CD4-positive, CD25-positive, alpha-beta regulatory T cell (primary cell): ENCODE measurements around the gene TLR8. TPM values are rescaled to one million over a fixed set of nuclear protein-coding genes. Genes with fewer than 3 reads are reported as not detected.
A peak's percentile ranks its signal among the peaks of the same experiment; 100 is the strongest.

ENCODE experiments used
- ATAC-seq, 2 donors: fragments of 150-1000 bp; cut with Tn5 transposase; one replicate each; pipeline ENCODE4 v1.10.0; 2021; ENCODE audit warnings: low read depth in 2 of 2, moderate number of reproducible peaks in 2 of 2, moderate library complexity in 1 of 2
- DNase-seq, 3 donors: peaks; one replicate each; pipeline versions ENCODE4 v3.0.0 to v3.0.0-alpha.2; 2012 to 2022; ENCODE audit warnings: mixed read lengths in 1 of 3
- H3K27ac ChIP-seq: one replicate; pipeline ENCODE4 v1.7.0; 2013; ENCODE audit warnings: mild to moderate bottlenecking, low read length; ENCODE audit not compliant: insufficient read depth, poor library complexity, severe bottlenecking
- H3K27me3 ChIP-seq: one replicate; pipeline ENCODE4 v1.7.0; 2013; ENCODE audit warnings: low read length; ENCODE audit not compliant: control insufficient read depth, insufficient read depth
- H3K36me3 ChIP-seq: one replicate; pipeline ENCODE4 v1.7.0; 2013; ENCODE audit warnings: mild to moderate bottlenecking, low read length, moderate library complexity; ENCODE audit not compliant: control insufficient read depth, insufficient read depth
- H3K4me1 ChIP-seq: 2 replicates; pipeline ENCODE4 v1.7.0; 2013; ENCODE audit warnings: mild to moderate bottlenecking, low read length; ENCODE audit not compliant: insufficient read depth, control insufficient read depth, poor library complexity, severe bottlenecking
- H3K4me3 ChIP-seq: one replicate; pipeline ENCODE4 v1.7.0; 2013; ENCODE audit warnings: low read depth, mild to moderate bottlenecking, low read length, moderate library complexity
- H3K9me3 ChIP-seq, 2 experiments: 1 replicate in 1 of 2; 2 replicates in 1 of 2; pipeline ENCODE4 v1.7.0; 2013; ENCODE audit warnings: low read length in 2 of 2, mild to moderate bottlenecking in 1 of 2, moderate library complexity in 1 of 2; ENCODE audit not compliant: control insufficient read depth in 2 of 2
- H3K27ac Mint-ChIP-seq, 3 donors: one replicate each; pipeline ENCODE4 v1.8.0; 2020 to 2022; ENCODE audit warnings: mild to moderate bottlenecking in 3 of 3, mixed read lengths in 3 of 3, moderate library complexity in 2 of 3
- H3K27me3 Mint-ChIP-seq: one replicate; pipeline ENCODE4 v1.8.0; 2022; ENCODE audit warnings: mild to moderate bottlenecking, mixed read lengths
- H3K36me3 Mint-ChIP-seq: one replicate; pipeline ENCODE4 v1.8.0; 2020; ENCODE audit warnings: mixed read lengths
- H3K4me1 Mint-ChIP-seq, 4 donors: one replicate each; pipeline ENCODE4 v1.8.0; 2020 to 2022; ENCODE audit warnings: mixed read lengths in 4 of 4, mild to moderate bottlenecking in 1 of 4
- H3K4me3 Mint-ChIP-seq, 4 donors: one replicate each; pipeline ENCODE4 v1.8.0; 2020 to 2022; ENCODE audit warnings: mild to moderate bottlenecking in 4 of 4, mixed read lengths in 4 of 4, moderate library complexity in 3 of 4
- H3K9me3 Mint-ChIP-seq, 7 donors: one replicate each; pipeline ENCODE4 v1.8.0; 2020 to 2022; ENCODE audit warnings: mixed read lengths in 7 of 7, mild to moderate bottlenecking in 3 of 7, moderate library complexity in 2 of 7
- polyA plus RNA-seq, 4 donors: library from polyadenylated mRNA; unstranded; fragments of 300-500 nt; fragmentation: Illumina TruSeq; gene quantifications; one replicate each; pipeline ENCODE4 v1.2.3, GENCODE V29; 2021
- total RNA-seq: library from RNA; stranded (reverse); gene quantifications from one replicate; pipeline ENCODE4 v1.2.3, GENCODE V29; 2022

TLR8 gene
- total and polyA plus RNA-seq, 5 donors from 2014 or later, result not detected

GRCh38 chrX:12890467-12890866 lies 16.0 kb upstream of the TLR8 start:
- H3K4me3 ChIP-seq, result no peak overlapping the region
- H3K27ac Mint-ChIP-seq, result no peak overlapping the region
- no peaks in the 10 kb centered on the region for H3K36me3 ChIP-seq
- H3K4me1 Mint-ChIP-seq, result peaks cover 0 to 8% (median 3%) of the 10 kb centered on the region in 4 donors
- ATAC-seq, result no peak
- peaks cover 5% of the 10 kb centered on the region for H3K27me3 Mint-ChIP-seq
- H3K4me1 ChIP-seq, result no peaks in the 10 kb centered on the region
- H3K9me3 ChIP-seq, result no peaks in the 10 kb centered on the region
- no peak overlapping the region for H3K4me3 Mint-ChIP-seq
- H3K9me3 Mint-ChIP-seq, result peaks cover 0 to 4% (median 0%) of the 10 kb centered on the region in 7 donors
- no peak overlapping the region for H3K27ac ChIP-seq
- H3K36me3 Mint-ChIP-seq, result no peaks in the 10 kb centered on the region
- DNase-seq, result peak in 1 of 3 donors; percentile 18
- H3K27me3 ChIP-seq, result no peaks in the 10 kb centered on the region

- H3K27ac ChIP-seq, result no peak overlapping the region
- Mint-ChIP-seq H3K9me3 (peaks cover 0 to 4% (median 0%) of the 10 kb centered on the region in 7 donors), H3K27me3 (peaks cover 5% of the 10 kb centered on the region), H3K27ac (no peak overlapping the region), H3K4me1 (peaks cover 0 to 8% (median 3%) of the 10 kb centered on the region in 4 donors), H3K4me3 (no peak overlapping the region), H3K36me3 (no peaks in the 10 kb centered on the region)
- no peaks in the 10 kb centered on the region for H3K36me3 ChIP-seq
- ATAC-seq (no peak), DNase-seq (no peak)
- H3K27me3 ChIP-seq, result no peaks in the 10 kb centered on the region
- no peaks in the 10 kb centered on the region for H3K4me1 ChIP-seq
- H3K4me3 ChIP-seq, result no peak overlapping the region
- H3K9me3 ChIP-seq, result no peaks in the 10 kb centered on the region
Observed at GRCh38 chrX:12891171-12891570, 15.2 kb upstream of the TLR8 start.

DNA sequence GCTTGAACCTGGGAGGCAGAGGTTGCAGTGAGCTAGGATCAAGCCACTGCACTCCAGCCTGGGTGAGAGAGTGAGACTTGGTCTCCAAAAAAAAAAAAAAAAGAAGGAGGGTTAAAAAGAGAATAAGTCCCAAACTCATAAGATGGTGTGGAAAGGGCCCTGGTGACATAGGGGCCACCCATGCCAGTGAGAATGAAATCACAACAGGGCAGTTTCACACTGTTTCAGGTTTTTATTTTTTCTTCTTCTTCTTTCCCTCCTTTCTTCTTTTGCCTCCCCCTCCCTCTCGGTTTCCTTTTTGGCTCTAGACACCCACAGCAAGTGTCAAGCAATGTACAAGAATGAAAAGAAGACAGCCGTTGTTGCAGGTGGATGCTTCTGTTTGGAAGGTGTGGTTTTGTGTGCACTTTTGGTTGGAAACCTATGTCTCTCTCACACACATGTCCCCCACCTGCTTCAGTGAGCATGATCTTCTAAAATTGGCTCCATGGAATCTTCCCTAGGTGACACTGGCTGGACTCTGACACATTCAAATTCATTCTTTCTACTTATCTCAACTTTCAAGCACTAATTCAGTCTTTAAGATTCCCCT lies 14.4 kb upstream of the TLR8 start:
- DNase-seq (no peak), ATAC-seq (no peak)
- no peaks in the 10 kb centered on the region for H3K27me3 ChIP-seq
- H3K27ac ChIP-seq, result no peak overlapping the region
- H3K36me3 Mint-ChIP-seq, result no peaks in the 10 kb centered on the region
- peaks cover 0 to 8% (median 3%) of the 10 kb centered on the region in 4 donors for H3K4me1 Mint-ChIP-seq
- no peak overlapping the region for H3K27ac Mint-ChIP-seq
- H3K9me3 ChIP-seq, result no peaks in the 10 kb centered on the region
- H3K36me3 ChIP-seq, result no peaks in the 10 kb centered on the region
- no peaks in the 10 kb centered on the region for H3K27me3 Mint-ChIP-seq
- H3K4me3 ChIP-seq, result no peak overlapping the region
- peaks cover 0 to 4% (median 0%) of the 10 kb centered on the region in 7 donors for H3K9me3 Mint-ChIP-seq
- no peaks in the 10 kb centered on the region for H3K4me1 ChIP-seq
- H3K4me3 Mint-ChIP-seq, result no peak overlapping the region

GRCh38 chrX:12892716-12893115 lies 13.7 kb upstream of the TLR8 start:
- Mint-ChIP-seq H3K4me3 (no peak overlapping the region), H3K9me3 (peaks cover 0 to 4% (median 0%) of the 10 kb centered on the region in 7 donors), H3K27ac (no peak overlapping the region), H3K4me1 (peaks cover 0 to 8% (median 3%) of the 10 kb centered on the region in 4 donors), H3K36me3 (no peaks in the 10 kb centered on the region), H3K27me3 (no peaks in the 10 kb centered on the region)
- Histone ChIP-seq H3K27me3 (no peaks in the 10 kb centered on the region), H3K9me3 (no peaks in the 10 kb centered on the region), H3K36me3 (no peaks in the 10 kb centered on the region), H3K27ac (no peak overlapping the region), H3K4me1 (no peaks in the 10 kb centered on the region), H3K4me3 (no peak overlapping the region)
- ATAC-seq (no peak), DNase-seq (no peak)

DNA sequence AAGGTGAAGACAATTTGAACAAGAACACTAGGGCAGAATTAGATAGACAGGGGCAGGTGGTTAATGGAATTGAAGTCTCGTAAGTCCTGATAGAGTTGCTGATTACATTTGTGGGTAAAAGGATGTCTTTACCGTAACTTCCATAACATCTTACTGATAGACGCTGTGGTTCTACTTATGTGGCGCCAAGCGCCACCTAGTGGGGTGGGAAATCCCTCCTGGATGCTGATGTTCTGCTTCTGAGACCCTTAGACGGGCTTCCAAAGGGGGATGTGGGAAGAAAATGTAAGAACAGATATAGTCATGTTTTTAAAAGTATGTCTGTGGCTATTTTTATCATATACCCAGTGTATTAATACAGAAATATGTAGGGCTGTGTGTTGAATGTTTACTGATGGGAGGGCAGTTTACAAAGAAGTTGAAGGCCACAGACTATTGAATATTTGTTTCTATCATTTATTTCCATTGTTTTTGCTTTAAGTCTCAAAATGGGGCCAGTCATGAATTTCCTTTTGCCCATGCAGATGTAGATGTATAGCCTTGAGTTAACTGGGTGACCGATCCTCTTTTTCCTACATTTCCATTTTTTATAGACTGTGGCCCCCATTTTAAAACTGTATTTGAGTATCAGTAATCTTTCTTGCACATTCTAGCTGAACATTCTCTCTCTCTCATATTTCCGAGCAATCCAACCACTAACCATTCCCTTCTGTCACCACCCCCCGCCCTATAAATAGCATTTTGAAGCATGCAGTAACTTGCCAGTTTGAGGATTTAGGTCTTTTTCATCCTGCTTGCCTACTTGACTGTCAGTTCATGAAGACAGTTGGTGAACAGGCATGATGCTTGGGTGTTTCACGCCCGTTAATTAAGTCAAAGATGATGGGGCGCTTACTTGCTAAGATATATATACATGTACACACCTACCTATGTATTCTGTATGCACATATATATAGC lies 12.1 kb upstream of the TLR8 start:
- Mint-ChIP-seq H3K27ac (no peak overlapping the region), H3K27me3 (no peaks in the 10 kb centered on the region), H3K36me3 (no peaks in the 10 kb centered on the region), H3K4me1 (peaks cover 0 to 8% (median 3%) of the 10 kb centered on the region in 4 donors), H3K9me3 (peaks cover 0 to 4% (median 0%) of the 10 kb centered on the region in 7 donors), H3K4me3 (no peak overlapping the region)
- no peak overlapping the region for H3K27ac ChIP-seq
- H3K27me3 ChIP-seq, result no peaks in the 10 kb centered on the region
- ATAC-seq (peak; percentile 40 to 53), DNase-seq (peak; percentile 15 to 56 (median 38))
- H3K4me3 ChIP-seq, result no peak overlapping the region
- H3K9me3 ChIP-seq, result no peaks in the 10 kb centered on the region
- no peaks in the 10 kb centered on the region for H3K4me1 ChIP-seq
- H3K36me3 ChIP-seq, result no peaks in the 10 kb centered on the region

DNA sequence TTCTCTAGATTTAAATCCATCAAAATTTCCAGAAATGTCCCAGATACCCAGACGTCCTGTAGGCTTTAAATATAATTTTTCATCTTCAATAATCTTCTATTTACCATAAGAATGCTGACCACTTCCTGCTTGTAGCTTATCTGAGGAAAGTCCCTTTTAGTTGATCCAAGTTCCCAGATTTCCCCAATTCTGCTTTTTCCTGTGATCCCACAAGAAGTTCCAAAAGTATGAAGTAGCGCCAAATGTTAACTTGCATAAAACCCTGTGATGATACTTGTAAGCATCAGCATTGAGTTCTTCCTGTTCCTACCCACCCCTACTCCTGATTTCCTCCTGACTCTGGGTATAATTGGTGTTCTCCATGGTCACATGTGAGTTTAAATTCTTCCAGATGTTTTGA lies 10.6 kb upstream of the TLR8 start:
- DNase-seq (no peak), ATAC-seq (no peak)
- no peaks in the 10 kb centered on the region for H3K4me1 ChIP-seq
- peaks cover 0 to 4% (median 0%) of the 10 kb centered on the region in 7 donors for H3K9me3 Mint-ChIP-seq
- no peak overlapping the region for H3K27ac Mint-ChIP-seq
- peaks cover 0 to 6% (median 3%) of the 10 kb centered on the region in 4 donors for H3K4me1 Mint-ChIP-seq
- no peaks in the 10 kb centered on the region for H3K36me3 ChIP-seq
- H3K9me3 ChIP-seq, result no peaks in the 10 kb centered on the region
- no peak overlapping the region for H3K27ac ChIP-seq
- no peaks in the 10 kb centered on the region for H3K27me3 ChIP-seq
- H3K4me3 Mint-ChIP-seq, result no peak overlapping the region
- no peak overlapping the region for H3K4me3 ChIP-seq
- H3K36me3 Mint-ChIP-seq, result no peaks in the 10 kb centered on the region
- no peaks in the 10 kb centered on the region for H3K27me3 Mint-ChIP-seq

- Histone ChIP-seq H3K9me3 (no peaks in the 10 kb centered on the region), H3K27me3 (no peaks in the 10 kb centered on the region), H3K4me1 (no peaks in the 10 kb centered on the region), H3K36me3 (no peaks in the 10 kb centered on the region), H3K27ac (no peak overlapping the region), H3K4me3 (no peak overlapping the region)
- Mint-ChIP-seq H3K27me3 (no peaks in the 10 kb centered on the region), H3K4me1 (peaks cover 0 to 8% (median 5%) of the 10 kb centered on the region in 4 donors), H3K4me3 (no peak overlapping the region), H3K27ac (no peak overlapping the region), H3K36me3 (no peaks in the 10 kb centered on the region), H3K9me3 (peaks cover 0 to 1% (median 0%) of the 10 kb centered on the region in 7 donors)
- ATAC-seq, result no peak
- DNase-seq, result no peak
Observed at GRCh38 chrX:12896935-12897334, 9.5 kb upstream of the TLR8 start.
